SK-N-SH (cell line): ENCODE data around the gene PRXL2B. TPM values are rescaled to one million over a fixed set of nuclear protein-coding genes. Genes with fewer than 3 reads are reported as not detected.
A peak's percentile ranks its signal among the peaks of the same experiment; 100 is the strongest.

ENCODE experiments used
- CTCF ChIA-PET: fragments of 300-600, 350-600 bp; formaldehyde crosslinking; extraction: SDS; loops from one replicate; lab custom pipeline; 2021; lab: Yijun Ruan, JAX
- POLR2A ChIA-PET: fragments of 350-600 bp; sonication (Branson Sonifier 250); formaldehyde crosslinking; extraction: SDS; loops from one replicate; lab custom pipeline; 2020; ENCODE audit warnings: antibody characterized with exemption, inconsistent platforms; lab: Yijun Ruan, JAX
- DNase-seq: peaks from one replicate; pipeline ENCODE4 v3.0.0; 2012
- H2AFZ ChIP-seq: fragments of 200-600 bp; sonication (generic); 2 replicates; pipeline ENCODE4 v1.8.1; 2016; ENCODE audit warnings: antibody characterized with exemption, mild to moderate bottlenecking, low read depth
- H3F3A ChIP-seq: fragments of 200-600 bp; sonication (generic); replicated peaks from 2 replicates; pipeline ENCODE3; 2016; ENCODE audit warnings: antibody characterized with exemption, mild to moderate bottlenecking; ENCODE audit not compliant: insufficient read depth
- H3K27ac ChIP-seq, 2 experiments: fragments of 200-500 bp in 1 of 2; fragments of 200-600 bp in 1 of 2; sonication (Bioruptor generic) in 1 of 2; sonication (generic), shearing (Covaris generic) in 1 of 2; 2 replicates each; pipeline versions ENCODE4 v1.5.1 to v1.6.1; 2014 to 2016; ENCODE audit warnings: low read depth in 2 of 2, inconsistent platforms in 1 of 2, low read length in 1 of 2, mild to moderate bottlenecking in 1 of 2, mixed read lengths in 1 of 2
- H3K27me3 ChIP-seq: fragments of 200-600 bp; sonication (generic), shearing (Covaris generic); 2 replicates; pipeline ENCODE4 v1.6.1; 2016; ENCODE audit warnings: mixed run types; ENCODE audit not compliant: insufficient read depth
- H3K36me3 ChIP-seq, 2 experiments: fragments of 200-500 bp in 1 of 2; fragments of 200-600 bp in 1 of 2; sonication (Bioruptor generic) in 1 of 2; sonication (generic) in 1 of 2; replicated peaks in 1 of 2; 2 replicates each; pipeline versions ENCODE3 to v1.5.1; 2014 to 2016; ENCODE audit warnings: low read length in 1 of 2, mild to moderate bottlenecking in 1 of 2; ENCODE audit not compliant: insufficient read depth in 2 of 2, control insufficient read depth in 1 of 2
- H3K4me1 ChIP-seq, 2 experiments: fragments of 200-500 bp in 1 of 2; fragments of 200-600 bp in 1 of 2; sonication (Bioruptor generic) in 1 of 2; sonication (generic), shearing (Covaris generic) in 1 of 2; 2 replicates each; pipeline versions ENCODE4 v1.5.1 to v1.6.1; 2014 to 2016; ENCODE audit warnings: low read depth in 1 of 2, low read length in 1 of 2, mixed run types in 1 of 2; ENCODE audit not compliant: insufficient read depth in 2 of 2, control insufficient read depth in 1 of 2
- H3K4me2 ChIP-seq: fragments of 200-600 bp; sonication (generic), shearing (Covaris generic); 2 replicates; pipeline ENCODE4 v1.6.1; 2017; ENCODE audit warnings: mixed run types
- H3K4me3 ChIP-seq, 2 experiments: fragments of 200-500 bp in 1 of 2; fragments of 200-600 bp in 1 of 2; sonication (Bioruptor generic) in 1 of 2; sonication (generic), shearing (Covaris generic) in 1 of 2; 2 replicates each; pipeline versions ENCODE4 v1.5.1 to v1.8.1; 2014 to 2016; ENCODE audit warnings: low read depth in 2 of 2, inconsistent platforms in 1 of 2, low read length in 1 of 2, mild to moderate bottlenecking in 1 of 2, mixed read lengths in 1 of 2, moderate library complexity in 1 of 2
- H3K79me2 ChIP-seq: fragments of 200-600 bp; sonication (generic); 2 replicates; pipeline ENCODE4 v1.8.1; 2017; ENCODE audit warnings: mild to moderate bottlenecking; ENCODE audit not compliant: insufficient read depth
- H3K9ac ChIP-seq: fragments of 200-600 bp; sonication (generic); 2 replicates; pipeline ENCODE4 v1.6.1; 2017; ENCODE audit warnings: mixed run types
- H3K9me2 ChIP-seq: fragments of 200-600 bp; sonication (generic); 2 replicates; pipeline ENCODE4 v1.6.1; 2017; ENCODE audit warnings: mixed run types
- H3K9me3 ChIP-seq: fragments of 200-600 bp; sonication (generic); 2 replicates; pipeline ENCODE4 v1.6.1; 2017; ENCODE audit warnings: mixed run types, mild to moderate bottlenecking, moderate library complexity
- H4K20me1 ChIP-seq: fragments of 200-600 bp; sonication (generic); 2 replicates; pipeline ENCODE4 v1.6.1; 2017; ENCODE audit warnings: mild to moderate bottlenecking, mixed run types; ENCODE audit not compliant: insufficient read depth
- CTCF ChIP-seq: fragments of 200-600 bp; sonication (generic); IDR thresholded peaks from 2 replicates; pipeline ENCODE4 v1.6.1; 2017; ENCODE audit warnings: antibody characterized with exemption, mild to moderate bottlenecking, moderate library complexity
- FOXJ3 ChIP-seq: sonication (generic); formaldehyde crosslinking; IDR thresholded peaks from 2 replicates; pipeline ENCODE4 v1.5.1; 2020; ENCODE audit warnings: mild to moderate bottlenecking, missing genetic modification reagents
- GATA2 ChIP-seq: sonication (generic); formaldehyde crosslinking; IDR thresholded peaks from 2 replicates; pipeline ENCODE4 v1.5.0; 2020; ENCODE audit warnings: mild to moderate bottlenecking, missing genetic modification reagents
- MAX ChIP-seq: IDR thresholded peaks from 2 replicates; pipeline ENCODE4 v1.4.0; 2012; ENCODE audit warnings: low read depth
- MEF2A ChIP-seq: IDR thresholded peaks from 2 replicates; pipeline ENCODE4 v1.4.0; 2012; ENCODE audit warnings: low read depth, borderline replicate concordance
- MXI1 ChIP-seq: IDR thresholded peaks from 2 replicates; pipeline ENCODE4 v1.6.1; 2012; ENCODE audit warnings: mild to moderate bottlenecking, low read depth, low read length, improper control_type of control experiment
- NFIC ChIP-seq: IDR thresholded peaks from 2 replicates; pipeline ENCODE4 v1.4.0; 2012; ENCODE audit warnings: borderline replicate concordance
- NRF1 ChIP-seq: IDR thresholded peaks from 2 replicates; pipeline ENCODE4 v1.6.1; 2012; ENCODE audit warnings: low read depth, mild to moderate bottlenecking, low read length
- PBX3 ChIP-seq: IDR thresholded peaks from 2 replicates; pipeline ENCODE4; 2012
- POLR2AphosphoS5 ChIP-seq: IDR thresholded peaks from 2 replicates; pipeline ENCODE4 v1.6.1; 2012; ENCODE audit warnings: low read depth, low read length
- RCOR1 ChIP-seq: fragments of 150-350 bp; IDR thresholded peaks from 2 replicates; pipeline ENCODE4 v1.6.1; 2017; ENCODE audit warnings: antibody characterized with exemption, low read length
- REST ChIP-seq: IDR thresholded peaks from 2 replicates; pipeline ENCODE4 v1.6.1; 2012; ENCODE audit warnings: mild to moderate bottlenecking, low read depth, low read length, moderate library complexity
- RFX5 ChIP-seq: IDR thresholded peaks from 2 replicates; pipeline ENCODE4 v1.6.1; 2012; ENCODE audit warnings: mild to moderate bottlenecking, improper control_type of control experiment, low read length
- RXRA ChIP-seq: IDR thresholded peaks from 2 replicates; pipeline ENCODE4 v1.4.0; 2012; ENCODE audit warnings: low read depth, mild to moderate bottlenecking, borderline replicate concordance
- TAF1 ChIP-seq: IDR thresholded peaks from 2 replicates; pipeline ENCODE4 v1.6.1; 2012; ENCODE audit warnings: low read depth, mild to moderate bottlenecking, low read length, moderate library complexity, borderline replicate concordance
- TCF12 ChIP-seq: IDR thresholded peaks from 2 replicates; pipeline ENCODE4 v1.4.0; 2012
- YY1 ChIP-seq: IDR thresholded peaks from 2 replicates; pipeline ENCODE4 v1.4.0; 2012; ENCODE audit warnings: low read depth, mild to moderate bottlenecking
- WGBS: methylation state at CpG from one replicate; pipeline ENCODE4 v1.1.6; 2017; ENCODE audit warnings: low lambda C conversion rate; 5-methylcytosine and 5-hydroxymethylcytosine counted together
- polyA plus RNA-seq, 3 experiments: library from polyadenylated mRNA; depleted of rRNA; stranded (reverse); fragments of >200 nt; gene quantifications; 2 replicates each; pipeline ENCODE4 v1.2.3, GENCODE V29; 2012

The PRXL2B gene
- 28.0 and 33.7 TPM in 2 replicates for polyA plus RNA-seq (2012; rRNA removed)
- polyA plus RNA-seq (2012; cell fraction: cytosol; rRNA removed), result 13.0 and 22.1 TPM in 2 replicates
- 43.9 and 44.0 TPM in 2 replicates for polyA plus RNA-seq (2012; cell fraction: nucleus; rRNA removed)

- Histone ChIP-seq H3K4me3 (peak within 1 kb of the TSS; percentile 70 to 86), H3F3A (peaks cover 6% of the 10 kb centered on the region), H3K79me2 (peaks cover 6% of the 10 kb centered on the region; the same call in 1 of the 2 replicates), H3K4me2 (peak within 1 kb of the TSS; percentile 96), H3K9me2 (no peaks in the 10 kb centered on the region), H2AFZ (peak within 1 kb of the TSS; percentile 63), H3K27ac (peak within 1 kb of the TSS; percentile 45 to 91), H4K20me1 (no peaks in the 10 kb centered on the region), H3K36me3 (peaks cover 0 to 5% of the 10 kb centered on the region in 2 experiments), H3K27me3 (no peaks in the 10 kb centered on the region), H3K9me3 (no peaks in the 10 kb centered on the region), H3K4me1 (peaks cover 0 to 29% of the 10 kb centered on the region in 2 experiments; a peak in 1 of 4 replicates), H3K9ac (peak within 1 kb of the TSS; percentile 77)
- ChIA-PET POLR2A (interaction anchor here (0.6 to 1.7 kb wide), 6 partner anchors 24 to 195 kb away, joined by 3 to 5 read pairs (median 4); partner anchors contain the start of gene RER1), CTCF (interaction anchor here (0.9 to 3.0 kb wide), 7 partner anchors 38 to 392 kb away, joined by 3 to 13 read pairs (median 3); partner anchors contain the start of gene FAAP20)
- WGBS, result 1% methylated on average over 37 of the region's 107 CpGs
- no peak; the same call in 1 of the 2 replicates for TF ChIP-seq RFX5
- TF ChIP-seq MXI1, result peak; percentile 73; the same call in 1 of the 2 replicates
- no peak for TF ChIP-seq MEF2A
- no peak for TF ChIP-seq RXRA
- TF ChIP-seq FOXJ3 (CRISPR knock-in tag), result peak; percentile 35; the same call in 1 of the 2 replicates
- no peak for TF ChIP-seq TCF12
- TF ChIP-seq NFIC, result no peak
- TF ChIP-seq NRF1, result peak; percentile 66
- TF ChIP-seq GATA2, result no peak
- TF ChIP-seq YY1, result peak; percentile 57; the same call in 1 of the 2 replicates
- no peak for TF ChIP-seq RCOR1
- peak; percentile 33; the same call in 1 of the 2 replicates for TF ChIP-seq TAF1
- peak; percentile 56 for TF ChIP-seq MAX
- TF ChIP-seq CTCF, result no peak
- TF ChIP-seq PBX3, result no peak
- TF ChIP-seq REST, result peak; percentile 75; the same call in 1 of the 2 replicates
- TF ChIP-seq POLR2AphosphoS5, result 0 out of 2 replicates have a peak, but pooled peaks have one; percentile 36
- peak; percentile 99 for DNase-seq
These were observed at the start of gene PRXL2B for GRCh38 chr1:2586154-2587070. Gene PRXL2B (plus strand): TSS chr1:2586777. CDS start chr1:2586886, 109 bp downstream.
